SU-DHL-6 (cell line): ENCODE results near the gene ATP8A1.
"Not testable (repeated sequence)": the region's sequence is repeated elsewhere in the genome, so short reads cannot be mapped to it uniquely, and the experiment has no call there.

ENCODE experiments used
- CTCF ChIP-seq: fragments of 200-600 bp; sonication (generic); IDR thresholded peaks from one replicate; pipeline ENCODE4 v1.5.1; 2017; ENCODE audit warnings: antibody characterized with exemption, mild to moderate bottlenecking, low read length, moderate library complexity; ENCODE audit not compliant: insufficient read depth, poor library complexity, severe bottlenecking
- EZH2phosphoT487 ChIP-seq: fragments of 200-600 bp; sonication (generic), shearing (Covaris generic); conservative IDR thresholded peaks from 2 replicates; pipeline ENCODE4 v1.6.1; 2018; ENCODE audit warnings: mild to moderate bottlenecking, antibody characterized with exemption, low read length, moderate library complexity, mixed read lengths

DNA sequence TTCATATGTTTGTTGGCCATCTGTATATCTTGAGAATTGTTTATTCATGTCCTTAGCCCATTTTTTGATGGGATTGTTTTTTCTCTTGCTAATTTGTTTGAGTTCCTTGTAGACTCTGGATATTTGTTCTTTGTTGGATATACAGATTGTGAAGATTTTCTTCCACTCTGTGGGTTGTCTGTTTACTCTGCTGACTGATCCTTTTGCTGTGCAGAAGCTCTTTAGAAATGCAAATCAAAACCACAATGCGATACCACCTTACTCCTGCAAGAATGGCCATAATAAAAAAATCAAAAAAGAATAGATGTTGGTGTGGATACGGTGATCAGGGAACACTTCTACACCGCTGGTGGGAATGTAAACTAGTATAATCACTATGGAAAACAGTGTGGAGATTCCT lies 189.1 kb downstream of the ATP8A1 start:
- not testable (repeated sequence) for TF ChIP-seq CTCF, EZH2phosphoT487
